Nasal cavity respiratory epithelium epithelial cell of viscerocranial mucosa (primary cell): ENCODE results near the gene DBX1. TPM values are rescaled to one million over a fixed set of nuclear protein-coding genes. Genes with fewer than 3 reads are reported as not detected.

ENCODE experiments used
- total RNA-seq: library from RNA; depleted of rRNA; stranded (reverse); fragments of >200 nt; gene quantifications from 2 replicates; pipeline ENCODE4 v1.2.3, GENCODE V29; 2014

The DBX1 gene, protein sequence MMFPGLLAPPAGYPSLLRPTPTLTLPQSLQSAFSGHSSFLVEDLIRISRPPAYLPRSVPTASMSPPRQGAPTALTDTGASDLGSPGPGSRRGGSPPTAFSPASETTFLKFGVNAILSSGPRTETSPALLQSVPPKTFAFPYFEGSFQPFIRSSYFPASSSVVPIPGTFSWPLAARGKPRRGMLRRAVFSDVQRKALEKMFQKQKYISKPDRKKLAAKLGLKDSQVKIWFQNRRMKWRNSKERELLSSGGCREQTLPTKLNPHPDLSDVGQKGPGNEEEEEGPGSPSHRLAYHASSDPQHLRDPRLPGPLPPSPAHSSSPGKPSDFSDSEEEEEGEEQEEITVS
- not detected in 2 replicates for total RNA-seq

DNA sequence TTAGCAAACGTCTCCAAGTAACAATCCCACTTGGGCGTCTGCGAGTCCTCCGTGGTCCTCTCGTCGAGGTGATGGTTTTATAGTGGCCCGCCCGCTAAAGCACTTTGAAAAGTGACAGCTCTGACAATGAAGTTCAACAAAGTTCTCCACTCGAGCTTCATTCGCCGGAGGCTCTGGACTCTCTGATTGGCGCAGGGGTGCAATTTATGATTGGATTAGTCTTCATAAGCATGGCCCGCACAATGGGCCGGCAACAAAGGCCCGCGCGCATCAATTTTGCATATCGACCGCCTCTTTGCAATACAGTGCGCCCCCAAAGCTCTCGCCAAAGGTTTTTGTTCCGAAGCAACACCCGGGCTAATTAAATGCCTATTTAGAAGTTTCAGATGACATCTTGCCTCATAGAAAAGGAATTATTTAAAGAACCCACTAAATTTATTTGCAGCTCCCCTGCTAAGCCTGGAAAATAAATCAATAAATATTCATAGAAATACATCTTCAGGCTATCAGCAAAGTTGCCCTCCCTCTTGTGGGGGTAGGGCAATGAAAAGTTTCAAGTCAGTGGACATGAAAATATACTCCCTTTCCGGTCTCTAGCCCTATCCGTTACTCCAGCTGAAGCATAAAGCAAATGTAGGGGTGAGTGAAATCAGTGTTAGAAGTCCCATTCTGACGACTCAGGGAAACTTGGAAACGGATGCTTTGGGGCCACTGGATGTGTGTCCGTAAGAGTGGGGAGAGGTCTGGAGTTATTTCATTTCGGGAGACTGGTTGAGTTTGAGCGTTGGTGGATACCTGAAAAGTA, at the start of gene DBX1:
TSS of gene DBX1 (minus strand) at position 51 of the 805 bp plus-strand sequence. CDS start 151 bp downstream, outside the sequence.

Other genes with a start within 250 kb of the DBX1 start
- gene HTATIP2, start 203.2 kb upstream of the DBX1 start, total RNA-seq: 76.6 and 111 TPM in 2 replicates
- 32.6 and 42.0 TPM in 2 replicates for gene PRMT3, start 227.2 kb upstream of the DBX1 start, total RNA-seq